ENCODE measurements around the gene SECISBP2L.
A peak's percentile ranks its signal among the peaks of the same experiment; 100 is the strongest.
"Not testable (repeated sequence)": the region's sequence is repeated elsewhere in the genome, so short reads cannot be mapped to it uniquely, and the experiment has no call there.

Gene SECISBP2L

GRCh38 chr15:48999314-48999713, 46.9 kb downstream of the SECISBP2L start:
- DNase-seq (ENCODE audit: low spot score) = no peak

GRCh38 chr15:48996276-48996675, 50.0 kb downstream of the SECISBP2L start:
- no peak for DNase-seq (ENCODE audit: low spot score)

GRCh38 chr15:48993380-48993779, 52.9 kb downstream of the SECISBP2L start:
- no peak for DNase-seq (ENCODE audit: low spot score)

- no peak for DNase-seq (ENCODE audit: low spot score)
Measured at GRCh38 chr15:48992545-48992944, 53.7 kb downstream of the SECISBP2L start.

GRCh38 chr15:48992096-48992495, 54.1 kb downstream of the SECISBP2L start:
- DNase-seq (ENCODE audit: low spot score) = no peak

GRCh38 chr15:48989170-48989569, 57.1 kb downstream of the SECISBP2L start:
- DNase-seq (ENCODE audit: low spot score) = no peak

- DNase-seq (ENCODE audit: low spot score) = no peak
Measured at GRCh38 chr15:48987142-48987541, 59.1 kb downstream of the SECISBP2L start.

GRCh38 chr15:48986240-48986639, 60.0 kb downstream of the SECISBP2L start:
- no peak for DNase-seq (ENCODE audit: low spot score)

GRCh38 chr15:48985516-48985915, 60.7 kb downstream of the SECISBP2L start:
- DNase-seq (ENCODE audit: low spot score) = no peak

GRCh38 chr15:48984811-48985352, 61.4 kb downstream of the SECISBP2L start:
- DNase-seq (ENCODE audit: low spot score) = no peak

GRCh38 chr15:48984021-48984710, 62.1 kb downstream of the SECISBP2L start:
- DNase-seq (ENCODE audit: low spot score) = no peak

- no peak for DNase-seq (ENCODE audit: low spot score)
Measured at GRCh38 chr15:48983300-48983699, 62.9 kb downstream of the SECISBP2L start.

GRCh38 chr15:48981941-48982340, 64.3 kb downstream of the SECISBP2L start:
- DNase-seq (ENCODE audit: low spot score) = no peak

GRCh38 chr15:48978638-48979037, 67.6 kb downstream of the SECISBP2L start:
- DNase-seq (ENCODE audit: low spot score) = no peak

GRCh38 chr15:48976444-48977088, 69.7 kb downstream of the SECISBP2L start:
- DNase-seq (ENCODE audit: low spot score) = no peak

GRCh38 chr15:48975472-48976419, 70.5 kb downstream of the SECISBP2L start:
- DNase-seq (ENCODE audit: low spot score) = peak; percentile 91

- DNase-seq (ENCODE audit: low spot score) = no peak
Measured at GRCh38 chr15:48974882-48975281, 71.4 kb downstream of the SECISBP2L start.

GRCh38 chr15:48972750-48973503, 73.3 kb downstream of the SECISBP2L start:
- no peak for DNase-seq (ENCODE audit: low spot score)

GRCh38 chr15:48970926-48971325, 75.3 kb downstream of the SECISBP2L start:
- not testable (repeated sequence) for DNase-seq (ENCODE audit: low spot score)

GRCh38 chr15:48968066-48968465, 78.2 kb downstream of the SECISBP2L start:
- DNase-seq (ENCODE audit: low spot score) = no peak

- DNase-seq (ENCODE audit: low spot score) = no peak
Measured at GRCh38 chr15:48967336-48967735, 78.9 kb downstream of the SECISBP2L start.

Measured in left forelimb (tissue), 1 donor.